HepG2 (cell line): ENCODE measurements around the gene TCF23. TPM values are rescaled to one million over a fixed set of nuclear protein-coding genes. Genes with fewer than 3 reads are reported as not detected.
A peak's percentile ranks its signal among the peaks of the same experiment; 100 is the strongest.

Experiments used
- ATAC-seq: fragments of 200-7000 bp; cut with Tn5 transposase; 3 replicates; pipeline ENCODE4 v1.9.1; 2020; ENCODE audit warnings: mild to moderate bottlenecking, moderate library complexity
- BruUV-seq: library from RNA; stranded (reverse); fragments of 400-500 nt; replicated peaks from 2 replicates; lab custom pipeline; 2021; lab: Mats Ljungman, UMichigan
- CTCF ChIA-PET: fragments of 300-600 bp; formaldehyde crosslinking; extraction: SDS; loops from one replicate; lab custom pipeline; 2021; ENCODE audit warnings: low total read pairs, inconsistent platforms, low intra/inter-chr PET ratio; lab: Yijun Ruan, JAX
- POLR2A ChIA-PET: fragments of 350-600 bp; sonication (Branson Sonifier 250); formaldehyde crosslinking; loops from one replicate; lab custom pipeline; 2020; ENCODE audit warnings: antibody characterized with exemption, inconsistent platforms; lab: Yijun Ruan, JAX
- DNase-seq: peaks from one replicate; pipeline ENCODE4 v3.0.0-alpha.2; 2015; ENCODE audit warnings: low spot score
- FAIRE-seq: peaks from 3 replicates; lab custom pipeline; 2011; peaks lifted over from hg19 to GRCh38; lab: Jason Lieb, UNC
- H2AFZ ChIP-seq: one replicate; pipeline ENCODE4 v1.6.1; 2011; ENCODE audit warnings: low read length, inconsistent platforms
- H3K27ac ChIP-seq: fragments of 300-600 bp; 3 replicates; pipeline ENCODE4 v1.8.0; 2011; ENCODE audit warnings: mixed run types, mild to moderate bottlenecking, mixed read lengths, low read length, inconsistent platforms; ENCODE audit not compliant: insufficient read depth; ENCODE audit errors: extremely low read length
- H3K27me3 ChIP-seq, 2 experiments: fragments of 200-600 bp in 1 of 2; 2 replicates in 1 of 2; 3 replicates in 1 of 2; pipeline versions ENCODE4 v1.6.0 to v1.8.0; 2011; ENCODE audit warnings: low read length in 2 of 2, mild to moderate bottlenecking in 2 of 2, moderate library complexity in 2 of 2, inconsistent platforms in 1 of 2; ENCODE audit not compliant: insufficient read depth in 2 of 2, control insufficient read depth in 1 of 2
- H3K36me3 ChIP-seq, 2 experiments: fragments of 200-600 bp in 1 of 2; replicated peaks in 1 of 2; 2 replicates in 1 of 2; 3 replicates in 1 of 2; pipeline versions ENCODE4 v1.5.1 to v1.8.0; 2011; ENCODE audit warnings: low read length in 2 of 2, inconsistent platforms in 1 of 2; ENCODE audit not compliant: insufficient read depth in 2 of 2, control insufficient read depth in 1 of 2
- H3K4me1 ChIP-seq: 2 replicates; pipeline ENCODE4 v1.5.1; 2012; ENCODE audit warnings: low read length, inconsistent platforms; ENCODE audit not compliant: insufficient read depth
- H3K4me2 ChIP-seq: 2 replicates; pipeline ENCODE4 v1.6.0; 2011; ENCODE audit warnings: low read depth, low read length, inconsistent platforms
- H3K4me3 ChIP-seq, 3 experiments: fragments of 200-600 bp in 1 of 3; sonication (generic), shearing (Covaris generic) in 1 of 3; replicated peaks in 1 of 3; 2 replicates each; pipeline ENCODE4 v1.5.1; 2011 to 2016; ENCODE audit warnings: low read length in 3 of 3, inconsistent platforms in 2 of 3, low read depth in 2 of 3, mild to moderate bottlenecking in 2 of 3, control low read depth in 1 of 3, mixed read lengths in 1 of 3; ENCODE audit not compliant: insufficient read depth in 1 of 3
- H3K79me2 ChIP-seq: one replicate; pipeline ENCODE4 v1.6.1; 2011; ENCODE audit warnings: low read length, inconsistent platforms; ENCODE audit not compliant: insufficient read depth
- H3K9ac ChIP-seq: 2 replicates; pipeline ENCODE4 v1.6.0; 2011; ENCODE audit warnings: mild to moderate bottlenecking, low read depth, low read length, inconsistent platforms; ENCODE audit not compliant: insufficient read depth
- H3K9me3 ChIP-seq: 2 replicates; pipeline ENCODE4 v1.5.1; 2012; ENCODE audit warnings: mild to moderate bottlenecking, low read length
- H4K20me1 ChIP-seq: 2 replicates; pipeline ENCODE4 v1.6.0; 2011; ENCODE audit warnings: inconsistent platforms, mild to moderate bottlenecking, low read length, moderate library complexity; ENCODE audit not compliant: insufficient read depth
- BRF2 ChIP-seq: sonication (generic); formaldehyde crosslinking; IDR thresholded peaks from 2 replicates; pipeline ENCODE4 v1.8.1; 2022; ENCODE audit warnings: mild to moderate bottlenecking, missing genetic modification reagents
- CBFB ChIP-seq: sonication (generic); formaldehyde crosslinking; IDR thresholded peaks from 2 replicates; pipeline ENCODE4 v1.4.0; 2020; ENCODE audit warnings: missing genetic modification reagents
- DZIP1 ChIP-seq: sonication (generic); formaldehyde crosslinking; IDR thresholded peaks from 2 replicates; pipeline ENCODE4 v1.5.0; 2020; ENCODE audit warnings: mild to moderate bottlenecking, missing genetic modification reagents
- NONO ChIP-seq, 2 experiments: fragments of 450-650 bp in 1 of 2; sonication (generic) in 1 of 2; formaldehyde crosslinking in 1 of 2; IDR thresholded peaks in 1 of 2; conservative IDR thresholded peaks in 1 of 2; 2 replicates each; pipeline versions ENCODE4 v1.6.1 to v1.8.0; 2017 to 2022; ENCODE audit warnings: mild to moderate bottlenecking in 1 of 2, missing genetic modification reagents in 1 of 2, moderate library complexity in 1 of 2
- PHF8 ChIP-seq: sonication (generic); formaldehyde crosslinking; IDR thresholded peaks from 2 replicates; pipeline ENCODE4 v1.5.0; 2020; ENCODE audit warnings: missing genetic modification reagents
- SETDB1 ChIP-seq: sonication (generic); formaldehyde crosslinking; IDR thresholded peaks from 2 replicates; pipeline ENCODE4 v1.5.1; 2020; ENCODE audit warnings: missing genetic modification reagents, mild to moderate bottlenecking, borderline replicate concordance
- SNAI1 ChIP-seq: sonication (generic); formaldehyde crosslinking; IDR thresholded peaks from 2 replicates; pipeline ENCODE4 v1.5.0; 2020; ENCODE audit warnings: mild to moderate bottlenecking, missing genetic modification reagents, borderline replicate concordance
- ZBTB3 ChIP-seq: sonication (generic); formaldehyde crosslinking; IDR thresholded peaks from 2 replicates; pipeline ENCODE4 v1.4.0; 2020; ENCODE audit warnings: low read depth, mild to moderate bottlenecking, moderate library complexity, missing genetic modification reagents, borderline replicate concordance
- ZC3H13 ChIP-seq: sonication (generic); formaldehyde crosslinking; IDR thresholded peaks from 2 replicates; pipeline ENCODE4 v1.8.1; 2023; ENCODE audit warnings: mild to moderate bottlenecking, missing genetic modification reagents, moderate library complexity
- ZMYM2 ChIP-seq: sonication (generic); formaldehyde crosslinking; IDR thresholded peaks from 2 replicates; pipeline ENCODE4 v1.8.0; 2022; ENCODE audit warnings: mild to moderate bottlenecking, missing genetic modification reagents
- ZNF180 ChIP-seq: sonication (generic); formaldehyde crosslinking; IDR thresholded peaks from 2 replicates; pipeline ENCODE4 v1.4.0; 2020; ENCODE audit warnings: low read depth, missing genetic modification reagents, borderline replicate concordance
- ZNF777 ChIP-seq: sonication (generic); formaldehyde crosslinking; IDR thresholded peaks from 2 replicates; pipeline ENCODE4 v1.4.0; 2020; ENCODE audit warnings: missing genetic modification reagents
- WGBS: methylation state at CpG from one replicate; pipeline ENCODE4 v1.1.6; 2017; ENCODE audit warnings: low lambda C conversion rate; 5-methylcytosine and 5-hydroxymethylcytosine counted together
- in situ Hi-C: cut with HindIII; loops from 2 replicates; pipeline ENCODE4 v1.10.0; 2017; ENCODE audit warnings: low pct_unique_long_range_greater_than_20kb; ENCODE audit not compliant: extremely low pct_ligation_motif_present
- intact Hi-C: fragments of 100-400 bp; cut with micrococcal nuclease; formaldehyde crosslinking; loops from one replicate; pipeline ENCODE4 v1.10.0; 2022; ENCODE audit not compliant: unreplicated experiment
- polyA plus RNA-seq, 8 experiments: library from polyadenylated mRNA; depleted of rRNA in 3 of 8; stranded (reverse) in 7 of 8; unstranded in 1 of 8; fragments of >200 nt; fragmentation: Illumina TruSeq in 4 of 8; extraction: Trizol in 4 of 8; gene quantifications; 2 replicates each; pipeline versions ENCODE4 v1.2.1 to v1.2.3, GENCODE V29; 2011 to 2016; ENCODE audit warnings: low read depth in 4 of 8, missing spikeins in 1 of 8, mixed read lengths in 1 of 8; ENCODE audit not compliant: insufficient read depth in 1 of 8
- total RNA-seq, 5 experiments: library from RNA; depleted of rRNA; stranded (reverse); fragments of >200 nt; fragmentation: Illumina TruSeq; extraction: Trizol; gene quantifications; 2 replicates each; pipeline ENCODE4 v1.2.3, GENCODE V29; 2016; ENCODE audit warnings: low read depth in 1 of 5
- TF ChIP-seq, protein P1 (sequence below): sonication (generic); formaldehyde crosslinking; IDR thresholded peaks from 2 replicates; pipeline ENCODE4 v1.8.0; 2022; ENCODE audit warnings: mild to moderate bottlenecking, missing genetic modification reagents, borderline replicate concordance

TCF23 gene
- total and polyA plus RNA-seq, 2 of the 13 experiments (the other 11 are each of a cell fraction or from before 2014, with no cell fraction given): 0.02 to 1.4 TPM

DNA sequence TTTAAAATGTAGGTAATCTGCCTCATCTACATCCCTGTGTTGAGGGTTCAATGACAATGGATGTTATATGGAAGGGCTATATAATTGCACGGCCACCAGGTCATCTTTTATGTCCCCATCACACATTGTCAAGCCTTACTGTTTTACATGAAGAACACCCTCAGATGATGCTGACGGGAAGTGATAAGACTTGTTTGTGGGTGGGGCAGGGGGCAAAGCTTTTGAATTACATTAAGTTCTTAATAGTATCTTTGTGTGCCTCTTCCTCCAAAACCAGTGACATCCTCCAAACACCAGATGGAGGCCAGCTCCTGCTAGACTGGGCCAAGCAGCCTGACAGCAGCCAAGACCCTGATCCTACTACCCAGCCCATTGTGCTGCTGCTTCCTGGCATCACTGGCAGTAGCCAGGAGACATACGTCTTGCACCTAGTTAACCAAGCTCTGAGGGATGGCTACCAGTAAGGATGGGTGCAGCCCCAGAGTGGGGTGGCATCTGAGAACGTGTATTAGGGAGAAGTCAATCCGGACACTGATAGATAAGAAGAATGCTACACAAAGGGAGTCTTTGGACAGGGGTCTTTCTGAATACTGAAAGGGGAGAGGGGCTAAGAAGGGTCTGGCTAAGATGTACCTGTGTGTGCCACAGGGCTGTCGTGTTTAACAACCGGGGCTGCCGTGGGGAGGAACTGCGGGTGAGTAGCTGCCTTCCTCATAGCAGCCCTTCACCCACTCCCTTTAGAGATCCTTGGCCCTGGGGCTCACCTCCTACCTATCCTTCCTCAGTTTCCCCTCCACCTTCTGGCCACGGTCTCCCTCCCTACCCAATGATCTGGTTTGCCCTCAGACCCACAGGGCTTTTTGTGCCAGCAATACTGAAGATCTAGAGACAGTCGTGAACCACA is 19.9 kb upstream of the TCF23 start:
- no peaks in the 10 kb centered on the region; the same call in 1 of the 2 replicates for H4K20me1 ChIP-seq
- FAIRE-seq (no peak), ATAC-seq (no peak), DNase-seq (no peak)
- H3K27ac ChIP-seq: no peak overlapping the region
- H3K4me1 ChIP-seq: peaks cover 53% of the 10 kb centered on the region
- H3K9ac ChIP-seq: no peak overlapping the region
- peaks cover 16% of the 10 kb centered on the region for H3K79me2 ChIP-seq
- in situ Hi-C loops: no loop called here
- no peak overlapping the region for H3K4me2 ChIP-seq
- ChIA-PET POLR2A (interaction anchor here (1.3 kb wide), 1 partner anchor 66 kb away, joined by 3 read pairs; no protein-coding TSS in a partner anchor), CTCF (no interaction called here)
- no TSS peak for BruUV-seq
- H2AFZ ChIP-seq: no peak overlapping the region
- intact Hi-C loops: no loop called here
- no peaks in the 10 kb centered on the region for H3K9me3 ChIP-seq
- H3K36me3 ChIP-seq: peaks cover 20 to 34% of the 10 kb centered on the region in 2 experiments
- peaks cover 0 to 7% of the 10 kb centered on the region in 2 experiments; a peak in 2 of 5 replicates for H3K27me3 ChIP-seq
- 93% methylated on average over 11 of the region's 11 CpGs for WGBS
- H3K4me3 ChIP-seq: no peak overlapping the region
- 0 out of 2 replicates have a peak, but pooled peaks have one; percentile 18 for TF ChIP-seq CBFB (CRISPR knock-in tag)
- TF ChIP-seq PHF8 (CRISPR knock-in tag): 0 out of 2 replicates have a peak, but pooled peaks have one; percentile 21
- TF ChIP-seq ZNF180 (CRISPR knock-in tag): no peak
- no peak for TF ChIP-seq DZIP1 (CRISPR knock-in tag)
- TF ChIP-seq, protein P1, sequence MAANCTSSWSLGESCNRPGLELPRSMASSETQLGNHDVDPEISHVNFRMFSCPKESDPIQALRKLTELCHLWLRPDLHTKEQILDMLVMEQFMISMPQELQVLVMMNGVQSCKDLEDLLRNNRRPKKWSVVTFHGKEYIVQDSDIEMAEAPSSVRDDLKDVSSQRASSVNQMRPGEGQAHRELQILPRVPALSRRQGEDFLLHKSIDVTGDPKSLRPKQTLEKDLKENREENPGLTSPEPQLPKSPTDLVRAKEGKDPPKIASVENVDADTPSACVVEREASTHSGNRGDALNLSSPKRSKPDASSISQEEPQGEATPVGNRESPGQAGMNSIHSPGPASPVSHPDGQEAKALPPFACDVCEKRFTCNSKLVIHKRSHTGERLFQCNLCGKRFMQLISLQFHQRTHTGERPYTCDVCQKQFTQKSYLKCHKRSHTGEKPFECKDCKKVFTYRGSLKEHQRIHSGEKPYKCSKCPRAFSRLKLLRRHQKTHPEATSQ: no peak
- TF ChIP-seq SNAI1 (CRISPR knock-in tag): no peak
- TF ChIP-seq ZNF777 (CRISPR knock-in tag): no peak
- TF ChIP-seq SETDB1 (CRISPR knock-in tag): no peak
- no peak for TF ChIP-seq NONO (IDR thresholded peaks at IDR 0.05)
- 0 out of 2 replicates have a peak, but pooled peaks have one; percentile 30 for TF ChIP-seq NONO (CRISPR knock-in tag; conservative IDR thresholded peaks at IDR 0.05)
- TF ChIP-seq ZC3H13 (CRISPR knock-in tag): peak; percentile 76
- 0 out of 2 replicates have a peak, but pooled peaks have one; percentile 31 for TF ChIP-seq BRF2
- TF ChIP-seq ZMYM2 (CRISPR knock-in tag): no peak
- TF ChIP-seq ZBTB3 (CRISPR knock-in tag): no peak
